ENCODE measurements around the gene GJC1. TPM values are rescaled to one million over a fixed set of nuclear protein-coding genes. Genes with fewer than 3 reads are reported as not detected.

GJC1 gene
- total RNA-seq, 1 experiment from 2014 or later = 0.86 TPM

DNA sequence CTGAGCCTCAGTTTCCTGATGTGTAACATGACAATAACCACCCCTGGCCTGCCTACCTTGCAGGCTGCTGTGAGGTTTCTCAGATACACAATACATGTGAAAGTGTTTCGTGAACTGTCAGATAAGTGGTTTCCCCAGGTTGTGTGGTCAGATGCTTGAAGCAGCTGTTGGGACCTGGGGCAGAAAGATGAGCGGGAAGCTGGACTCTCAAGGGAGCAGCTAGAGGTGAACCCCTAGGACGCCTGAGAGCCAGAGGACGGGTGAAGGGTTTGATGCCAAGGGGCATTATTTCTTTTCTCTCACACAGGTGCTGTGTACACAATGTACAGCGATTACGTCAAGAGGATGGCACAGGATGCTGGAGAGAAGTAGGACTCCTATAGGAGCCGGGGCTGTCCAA is 19.9 kb upstream of the GJC1 start:
- Histone ChIP-seq H3K4me3 (ENCODE audit: low read length) (no peak overlapping the region), H3K9me2 (replicated peaks; ENCODE audit: insufficient read depth, low read length) (no peaks in the 10 kb centered on the region), H3K27me3 (ENCODE audit: low read length) (no peaks in the 10 kb centered on the region), H3K27ac (ENCODE audit: low read length) (no peak overlapping the region), H3K4me1 (ENCODE audit: low read length) (no peaks in the 10 kb centered on the region), H3K79me2 (ENCODE audit: low read length) (no peaks in the 10 kb centered on the region), H3K9ac (ENCODE audit: low read length) (no peak overlapping the region), H4K20me1 (ENCODE audit: insufficient read depth, low read depth, low read length) (0 out of 2 replicates have a peak, but pooled peaks cover 3% of the 10 kb centered on the region), H3K4me2 (ENCODE audit: low read depth, low read length, poor library complexity, severe bottlenecking) (no peak overlapping the region), H3K9me3 (ENCODE audit: low read length) (no peaks in the 10 kb centered on the region), H3K36me3 (ENCODE audit: insufficient read depth, low read length) (peaks cover 26% of the 10 kb centered on the region; the same call in 1 of the 2 replicates), H2AFZ (ENCODE audit: low read length) (no peak overlapping the region)
- DNase-seq = no peak

DNA sequence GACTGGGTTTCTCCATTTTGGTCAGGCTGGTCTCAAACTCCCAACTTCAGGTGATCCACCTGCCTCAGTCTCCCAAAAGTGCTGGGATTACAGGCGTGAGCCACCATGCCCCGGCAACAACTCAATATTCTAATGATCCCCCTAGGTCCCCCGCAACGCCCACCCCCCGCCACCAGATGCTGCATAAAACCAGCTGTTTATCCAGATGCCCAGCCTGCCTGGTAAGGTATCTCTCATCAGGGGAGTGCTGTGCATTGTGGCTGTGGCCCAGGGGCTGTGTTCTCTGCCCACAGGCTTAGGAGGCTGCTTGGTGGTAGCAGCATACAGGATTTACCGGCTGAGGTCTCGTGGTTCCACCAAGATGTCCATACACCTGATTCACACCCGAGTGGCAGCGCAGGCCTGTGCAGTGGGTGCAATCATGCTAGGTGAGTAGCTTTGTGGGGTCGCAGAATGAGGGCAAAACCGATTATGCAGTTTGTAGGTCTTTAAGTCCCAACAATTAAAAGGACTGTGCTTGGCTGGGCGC is 18.9 kb upstream of the GJC1 start:
- 0 out of 2 replicates have a peak, but pooled peaks cover 3% of the 10 kb centered on the region for H4K20me1 ChIP-seq (ENCODE audit: insufficient read depth, low read depth, low read length)
- no peak overlapping the region for H3K9ac ChIP-seq (ENCODE audit: low read length)
- H3K4me2 ChIP-seq (ENCODE audit: low read depth, low read length, poor library complexity, severe bottlenecking) = no peak overlapping the region
- no peaks in the 10 kb centered on the region for H3K27me3 ChIP-seq (ENCODE audit: low read length)
- H3K4me1 ChIP-seq (ENCODE audit: low read length) = no peaks in the 10 kb centered on the region
- no peaks in the 10 kb centered on the region for H3K9me2 ChIP-seq (replicated peaks; ENCODE audit: insufficient read depth, low read length)
- H3K4me3 ChIP-seq (ENCODE audit: low read length) = no peak overlapping the region
- no peaks in the 10 kb centered on the region for H3K9me3 ChIP-seq (ENCODE audit: low read length)
- no peak overlapping the region for H2AFZ ChIP-seq (ENCODE audit: low read length)
- H3K79me2 ChIP-seq (ENCODE audit: low read length) = no peaks in the 10 kb centered on the region
- H3K27ac ChIP-seq (ENCODE audit: low read length) = no peak overlapping the region
- H3K36me3 ChIP-seq (ENCODE audit: insufficient read depth, low read length) = peaks cover 17% of the 10 kb centered on the region; the same call in 1 of the 2 replicates
- no peak for DNase-seq

- H3K27ac ChIP-seq (ENCODE audit: low read length) = no peak overlapping the region
- no peaks in the 10 kb centered on the region for H3K27me3 ChIP-seq (ENCODE audit: low read length)
- no peak for DNase-seq
- H4K20me1 ChIP-seq (ENCODE audit: insufficient read depth, low read depth, low read length) = 0 out of 2 replicates have a peak, but pooled peaks cover 3% of the 10 kb centered on the region
- H3K9me2 ChIP-seq (replicated peaks; ENCODE audit: insufficient read depth, low read length) = no peaks in the 10 kb centered on the region
- no peaks in the 10 kb centered on the region for H3K79me2 ChIP-seq (ENCODE audit: low read length)
- no peaks in the 10 kb centered on the region for H3K4me1 ChIP-seq (ENCODE audit: low read length)
- H3K4me3 ChIP-seq (ENCODE audit: low read length) = no peak overlapping the region
- peaks cover 11% of the 10 kb centered on the region; the same call in 1 of the 2 replicates for H3K36me3 ChIP-seq (ENCODE audit: insufficient read depth, low read length)
- no peaks in the 10 kb centered on the region for H3K9me3 ChIP-seq (ENCODE audit: low read length)
- no peak overlapping the region for H2AFZ ChIP-seq (ENCODE audit: low read length)
- H3K4me2 ChIP-seq (ENCODE audit: low read depth, low read length, poor library complexity, severe bottlenecking) = no peak overlapping the region
- no peak overlapping the region for H3K9ac ChIP-seq (ENCODE audit: low read length)
Measured at GRCh38 chr17:44848257-44848795, 18.2 kb upstream of the GJC1 start.

- Histone ChIP-seq H3K79me2 (ENCODE audit: low read length) (no peaks in the 10 kb centered on the region), H3K27me3 (ENCODE audit: low read length) (no peaks in the 10 kb centered on the region)
Measured at GRCh38 chr17:44847586-44847985, 17.5 kb upstream of the GJC1 start, which contains the start of gene HIGD1B. HIGD1B (plus strand) TSS chr17:44847883; CDS start chr17:44848153, 270 bp downstream.

GRCh38 chr17:44846206-44846605 is 16.1 kb upstream of the GJC1 start:
- no peak overlapping the region for H2AFZ ChIP-seq (ENCODE audit: low read length)
- no peak overlapping the region for H3K4me2 ChIP-seq (ENCODE audit: low read depth, low read length, poor library complexity, severe bottlenecking)
- no peaks in the 10 kb centered on the region for H3K79me2 ChIP-seq (ENCODE audit: low read length)
- no peak overlapping the region for H3K27ac ChIP-seq (ENCODE audit: low read length)
- no peak overlapping the region for H3K4me3 ChIP-seq (ENCODE audit: low read length)
- H3K9me3 ChIP-seq (ENCODE audit: low read length) = no peaks in the 10 kb centered on the region
- H3K27me3 ChIP-seq (ENCODE audit: low read length) = no peaks in the 10 kb centered on the region
- no peaks in the 10 kb centered on the region for H3K9me2 ChIP-seq (replicated peaks; ENCODE audit: insufficient read depth, low read length)
- 0 out of 2 replicates have a peak, but pooled peaks cover 3% of the 10 kb centered on the region for H4K20me1 ChIP-seq (ENCODE audit: insufficient read depth, low read depth, low read length)
- no peaks in the 10 kb centered on the region for H3K4me1 ChIP-seq (ENCODE audit: low read length)
- no peak for DNase-seq
- H3K9ac ChIP-seq (ENCODE audit: low read length) = no peak overlapping the region
- H3K36me3 ChIP-seq (ENCODE audit: insufficient read depth, low read length) = peaks cover 8% of the 10 kb centered on the region; the same call in 1 of the 2 replicates

More at GRCh38 chr17:44847586-44847985, 17.5 kb upstream of the GJC1 start, which contains the start of gene HIGD1B:
- Histone ChIP-seq H3K9me3 (ENCODE audit: low read length) (no peaks in the 10 kb centered on the region), H3K4me3 (ENCODE audit: low read length) (no peak within 1 kb of the TSS), H3K4me1 (ENCODE audit: low read length) (no peaks in the 10 kb centered on the region), H4K20me1 (ENCODE audit: insufficient read depth, low read depth, low read length) (0 out of 2 replicates have a peak, but pooled peaks cover 3% of the 10 kb centered on the region), H3K36me3 (ENCODE audit: insufficient read depth, low read length) (peaks cover 11% of the 10 kb centered on the region; the same call in 1 of the 2 replicates), H3K9me2 (replicated peaks; ENCODE audit: insufficient read depth, low read length) (no peaks in the 10 kb centered on the region), H3K4me2 (ENCODE audit: low read depth, low read length, poor library complexity, severe bottlenecking) (no peak within 1 kb of the TSS), H3K9ac (ENCODE audit: low read length) (no peak within 1 kb of the TSS), H3K27ac (ENCODE audit: low read length) (no peak within 1 kb of the TSS), H2AFZ (ENCODE audit: low read length) (no peak within 1 kb of the TSS)
- no peak for DNase-seq

DNA sequence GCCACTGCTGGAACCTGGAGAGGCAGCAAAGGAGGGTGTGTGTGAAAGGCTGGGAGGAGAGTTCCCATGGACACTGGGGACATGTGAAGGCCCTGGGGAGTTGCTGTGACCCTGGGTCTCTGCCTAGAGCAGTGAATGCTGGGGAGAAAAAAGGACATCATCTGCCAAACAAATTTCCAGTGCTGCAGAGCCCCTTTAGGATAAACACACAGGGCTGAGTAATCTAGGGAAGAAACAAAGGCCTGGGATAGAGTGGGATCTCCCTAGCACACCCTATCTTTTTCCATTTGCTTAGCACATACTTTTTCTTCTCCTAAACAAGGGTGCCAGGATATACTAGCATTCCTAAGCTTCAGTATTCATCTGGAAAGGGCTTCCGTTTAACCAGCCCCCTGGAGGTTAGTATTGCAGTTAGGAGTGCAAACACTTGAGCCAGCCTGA is 14.3 kb upstream of the GJC1 start:
- Histone ChIP-seq H3K4me3 (ENCODE audit: low read length) (no peak overlapping the region), H3K9me2 (replicated peaks; ENCODE audit: insufficient read depth, low read length) (no peaks in the 10 kb centered on the region), H3K9me3 (ENCODE audit: low read length) (no peaks in the 10 kb centered on the region), H4K20me1 (ENCODE audit: insufficient read depth, low read depth, low read length) (0 out of 2 replicates have a peak, but pooled peaks cover 3% of the 10 kb centered on the region), H3K27ac (ENCODE audit: low read length) (no peak overlapping the region), H3K79me2 (ENCODE audit: low read length) (no peaks in the 10 kb centered on the region), H3K27me3 (ENCODE audit: low read length) (no peaks in the 10 kb centered on the region), H2AFZ (ENCODE audit: low read length) (no peak overlapping the region), H3K4me2 (ENCODE audit: low read depth, low read length, poor library complexity, severe bottlenecking) (no peak overlapping the region), H3K4me1 (ENCODE audit: low read length) (no peaks in the 10 kb centered on the region), H3K36me3 (ENCODE audit: insufficient read depth, low read length) (no peaks in the 10 kb centered on the region), H3K9ac (ENCODE audit: low read length) (no peak overlapping the region)
- no peak for DNase-seq

GRCh38 chr17:44842748-44843147 is 12.7 kb upstream of the GJC1 start:
- H3K4me2 ChIP-seq (ENCODE audit: low read depth, low read length, poor library complexity, severe bottlenecking) = no peak overlapping the region
- H2AFZ ChIP-seq (ENCODE audit: low read length) = no peak overlapping the region
- DNase-seq = no peak

GRCh38 chr17:44840936-44841335 is 10.8 kb upstream of the GJC1 start:
- H3K27ac ChIP-seq (ENCODE audit: low read length) = no peak overlapping the region

More at GRCh38 chr17:44842748-44843147, 12.7 kb upstream of the GJC1 start:
- no peaks in the 10 kb centered on the region for H3K9me3 ChIP-seq (ENCODE audit: low read length)
- H3K9me2 ChIP-seq (replicated peaks; ENCODE audit: insufficient read depth, low read length) = no peaks in the 10 kb centered on the region
- H3K9ac ChIP-seq (ENCODE audit: low read length) = no peak overlapping the region
- H3K79me2 ChIP-seq (ENCODE audit: low read length) = no peaks in the 10 kb centered on the region
- no peaks in the 10 kb centered on the region for H3K36me3 ChIP-seq (ENCODE audit: insufficient read depth, low read length)
- H4K20me1 ChIP-seq (ENCODE audit: insufficient read depth, low read depth, low read length) = 0 out of 2 replicates have a peak, but pooled peaks cover 3% of the 10 kb centered on the region
- no peaks in the 10 kb centered on the region for H3K27me3 ChIP-seq (ENCODE audit: low read length)
- H3K4me1 ChIP-seq (ENCODE audit: low read length) = no peaks in the 10 kb centered on the region
- H3K27ac ChIP-seq (ENCODE audit: low read length) = no peak overlapping the region
- no peak overlapping the region for H3K4me3 ChIP-seq (ENCODE audit: low read length)

More at GRCh38 chr17:44840936-44841335, 10.8 kb upstream of the GJC1 start:
- Histone ChIP-seq H3K4me1 (ENCODE audit: low read length) (no peaks in the 10 kb centered on the region), H3K27me3 (ENCODE audit: low read length) (no peaks in the 10 kb centered on the region), H4K20me1 (ENCODE audit: insufficient read depth, low read depth, low read length) (0 out of 2 replicates have a peak, but pooled peaks cover 3% of the 10 kb centered on the region), H3K9me3 (ENCODE audit: low read length) (no peaks in the 10 kb centered on the region), H3K9ac (ENCODE audit: low read length) (no peak overlapping the region), H3K4me2 (ENCODE audit: low read depth, low read length, poor library complexity, severe bottlenecking) (no peak overlapping the region), H3K9me2 (replicated peaks; ENCODE audit: insufficient read depth, low read length) (no peaks in the 10 kb centered on the region), H2AFZ (ENCODE audit: low read length) (no peak overlapping the region), H3K4me3 (ENCODE audit: low read length) (no peak overlapping the region), H3K36me3 (ENCODE audit: insufficient read depth, low read length) (no peaks in the 10 kb centered on the region), H3K79me2 (ENCODE audit: low read length) (no peaks in the 10 kb centered on the region)
- DNase-seq = no peak

All from Karpas-422 (cell line).